ENCODE data around the gene CMTM3. TPM values are rescaled to one million over a fixed set of nuclear protein-coding genes. Genes with fewer than 3 reads are reported as not detected.
"Not testable (repeated sequence)": the region's sequence is repeated elsewhere in the genome, so short reads cannot be mapped to it uniquely, and the experiment has no call there.

Gene CMTM3
- total RNA-seq, 1 donor from 2014 or later, result 18.3 TPM

GRCh38 chr16:66621973-66622372 lies 17.5 kb downstream of the CMTM3 start:
- Histone ChIP-seq H3K4me1 (peaks cover 9% of the 10 kb centered on the region), H3K9ac (no peak overlapping the region), H3K27ac (no peak overlapping the region), H2AFZ (replicated peaks) (no peak overlapping the region), H3K27me3 (no peaks in the 10 kb centered on the region), H4K20me1 (ENCODE audit: low read depth) (peaks cover 2% of the 10 kb centered on the region), H3K4me2 (no peak overlapping the region), H3K9me3 (ENCODE audit: low read depth) (no peaks in the 10 kb centered on the region), H3K79me2 (ENCODE audit: low read depth) (no peaks in the 10 kb centered on the region), H3F3A (ENCODE audit: low read depth) (peaks cover 6% of the 10 kb centered on the region), H3K36me3 (no peaks in the 10 kb centered on the region), H3K4me3 (no peak overlapping the region)
- Mint-ChIP-seq H3K9me3 (no peaks in the 10 kb centered on the region), H3K27ac (no peak overlapping the region), H3K27me3 (ENCODE audit: insufficient read depth, low read depth) (peaks cover 6% of the 10 kb centered on the region), H3K36me3 (peaks cover 9% of the 10 kb centered on the region), H3K4me1 (peaks cover 31% of the 10 kb centered on the region), H3K4me3 (no peak overlapping the region)
- no peak for DNase-seq (ENCODE audit: low spot score)
- TF ChIP-seq EZH2 (IDR thresholded peaks at IDR 0.05) (no peak), EZH2phosphoT487 (IDR thresholded peaks at IDR 0.05) (no peak), CTCF (IDR thresholded peaks at IDR 0.05) (no peak)

- Histone ChIP-seq H3K9me3 (ENCODE audit: low read depth) (no peaks in the 10 kb centered on the region), H3K36me3 (no peaks in the 10 kb centered on the region), H3K27me3 (no peaks in the 10 kb centered on the region), H3K9ac (no peak overlapping the region), H3K4me2 (no peak overlapping the region), H3F3A (ENCODE audit: low read depth) (no peaks in the 10 kb centered on the region), H4K20me1 (ENCODE audit: low read depth) (no peaks in the 10 kb centered on the region), H3K4me3 (no peak overlapping the region), H3K27ac (no peak overlapping the region), H2AFZ (replicated peaks) (no peak overlapping the region), H3K4me1 (peaks cover 5% of the 10 kb centered on the region), H3K79me2 (ENCODE audit: low read depth) (no peaks in the 10 kb centered on the region)
- H3K4me3 Mint-ChIP-seq, result no peak overlapping the region
- H3K27me3 Mint-ChIP-seq (ENCODE audit: insufficient read depth, low read depth), result peaks cover 6% of the 10 kb centered on the region
- H3K36me3 Mint-ChIP-seq, result peaks cover 9% of the 10 kb centered on the region
- DNase-seq (ENCODE audit: low spot score), result no peak
- no peak overlapping the region for H3K27ac Mint-ChIP-seq
- no peaks in the 10 kb centered on the region for H3K9me3 Mint-ChIP-seq
- TF ChIP-seq CTCF (IDR thresholded peaks at IDR 0.05) (no peak), EZH2 (IDR thresholded peaks at IDR 0.05) (no peak), EZH2phosphoT487 (IDR thresholded peaks at IDR 0.05) (no peak)
- peaks cover 30% of the 10 kb centered on the region for H3K4me1 Mint-ChIP-seq
Observed at GRCh38 chr16:66622863-66623262, 18.4 kb downstream of the CMTM3 start.

- Histone ChIP-seq H3K27me3 (no peaks in the 10 kb centered on the region), H3K79me2 (ENCODE audit: low read depth) (no peaks in the 10 kb centered on the region), H3K4me2 (no peak overlapping the region), H3K27ac (no peak overlapping the region), H3K4me1 (peaks cover 5% of the 10 kb centered on the region), H3K4me3 (no peak overlapping the region), H3F3A (ENCODE audit: low read depth) (no peaks in the 10 kb centered on the region), H3K9me3 (ENCODE audit: low read depth) (no peaks in the 10 kb centered on the region), H2AFZ (replicated peaks) (no peak overlapping the region), H3K9ac (no peak overlapping the region), H3K36me3 (no peaks in the 10 kb centered on the region), H4K20me1 (ENCODE audit: low read depth) (no peaks in the 10 kb centered on the region)
- TF ChIP-seq EZH2 (IDR thresholded peaks at IDR 0.05) (no peak), EZH2phosphoT487 (IDR thresholded peaks at IDR 0.05) (no peak), CTCF (IDR thresholded peaks at IDR 0.05) (no peak)
- Mint-ChIP-seq H3K27me3 (ENCODE audit: insufficient read depth, low read depth) (peaks cover 6% of the 10 kb centered on the region), H3K4me1 (peaks cover 30% of the 10 kb centered on the region), H3K4me3 (no peak overlapping the region), H3K9me3 (no peaks in the 10 kb centered on the region), H3K36me3 (peaks cover 9% of the 10 kb centered on the region), H3K27ac (peak overlapping the region; percentile 5)
- DNase-seq (ENCODE audit: low spot score), result no peak
Observed at GRCh38 chr16:66623755-66624154, 19.3 kb downstream of the CMTM3 start.

GRCh38 chr16:66627611-66628378 lies 23.3 kb downstream of the CMTM3 start:
- not testable (repeated sequence) for H3K4me1 ChIP-seq; H3K27ac ChIP-seq; H3K79me2 ChIP-seq (ENCODE audit: low read depth); H3K9me3 Mint-ChIP-seq; H3K4me3 ChIP-seq; H2AFZ ChIP-seq (replicated peaks); H3K27ac Mint-ChIP-seq; H4K20me1 ChIP-seq (ENCODE audit: low read depth); H3K4me3 Mint-ChIP-seq; H3K4me2 ChIP-seq; H3K27me3 Mint-ChIP-seq (ENCODE audit: insufficient read depth, low read depth); H3K36me3 Mint-ChIP-seq; H3K9ac ChIP-seq; H3K27me3 ChIP-seq; H3K36me3 ChIP-seq; DNase-seq (ENCODE audit: low spot score); H3F3A ChIP-seq (ENCODE audit: low read depth); H3K9me3 ChIP-seq (ENCODE audit: low read depth)
- peaks cover 18% of the 10 kb centered on the region for H3K4me1 Mint-ChIP-seq
